ENCODE results near the gene BANF1. TPM values are rescaled to one million over a fixed set of nuclear protein-coding genes. Genes with fewer than 3 reads are reported as not detected.

The BANF1 gene
- total and polyA plus RNA-seq, 2 of the 13 experiments (the other 11 are each of a cell fraction or from before 2014, with no cell fraction given), result 40.5 to 86.5 TPM

GRCh38 chr11:66051766-66052663 is 49.7 kb downstream of the BANF1 start, which contains the start of gene SF3B2 (continued):
- TF ChIP-seq, protein P1, sequence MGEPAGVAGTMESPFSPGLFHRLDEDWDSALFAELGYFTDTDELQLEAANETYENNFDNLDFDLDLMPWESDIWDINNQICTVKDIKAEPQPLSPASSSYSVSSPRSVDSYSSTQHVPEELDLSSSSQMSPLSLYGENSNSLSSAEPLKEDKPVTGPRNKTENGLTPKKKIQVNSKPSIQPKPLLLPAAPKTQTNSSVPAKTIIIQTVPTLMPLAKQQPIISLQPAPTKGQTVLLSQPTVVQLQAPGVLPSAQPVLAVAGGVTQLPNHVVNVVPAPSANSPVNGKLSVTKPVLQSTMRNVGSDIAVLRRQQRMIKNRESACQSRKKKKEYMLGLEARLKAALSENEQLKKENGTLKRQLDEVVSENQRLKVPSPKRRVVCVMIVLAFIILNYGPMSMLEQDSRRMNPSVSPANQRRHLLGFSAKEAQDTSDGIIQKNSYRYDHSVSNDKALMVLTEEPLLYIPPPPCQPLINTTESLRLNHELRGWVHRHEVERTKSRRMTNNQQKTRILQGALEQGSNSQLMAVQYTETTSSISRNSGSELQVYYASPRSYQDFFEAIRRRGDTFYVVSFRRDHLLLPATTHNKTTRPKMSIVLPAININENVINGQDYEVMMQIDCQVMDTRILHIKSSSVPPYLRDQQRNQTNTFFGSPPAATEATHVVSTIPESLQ (CRISPR knock-in tag; conservative IDR thresholded peaks at IDR 0.05), result peak; percentile 92
- TF ChIP-seq, protein P2, sequence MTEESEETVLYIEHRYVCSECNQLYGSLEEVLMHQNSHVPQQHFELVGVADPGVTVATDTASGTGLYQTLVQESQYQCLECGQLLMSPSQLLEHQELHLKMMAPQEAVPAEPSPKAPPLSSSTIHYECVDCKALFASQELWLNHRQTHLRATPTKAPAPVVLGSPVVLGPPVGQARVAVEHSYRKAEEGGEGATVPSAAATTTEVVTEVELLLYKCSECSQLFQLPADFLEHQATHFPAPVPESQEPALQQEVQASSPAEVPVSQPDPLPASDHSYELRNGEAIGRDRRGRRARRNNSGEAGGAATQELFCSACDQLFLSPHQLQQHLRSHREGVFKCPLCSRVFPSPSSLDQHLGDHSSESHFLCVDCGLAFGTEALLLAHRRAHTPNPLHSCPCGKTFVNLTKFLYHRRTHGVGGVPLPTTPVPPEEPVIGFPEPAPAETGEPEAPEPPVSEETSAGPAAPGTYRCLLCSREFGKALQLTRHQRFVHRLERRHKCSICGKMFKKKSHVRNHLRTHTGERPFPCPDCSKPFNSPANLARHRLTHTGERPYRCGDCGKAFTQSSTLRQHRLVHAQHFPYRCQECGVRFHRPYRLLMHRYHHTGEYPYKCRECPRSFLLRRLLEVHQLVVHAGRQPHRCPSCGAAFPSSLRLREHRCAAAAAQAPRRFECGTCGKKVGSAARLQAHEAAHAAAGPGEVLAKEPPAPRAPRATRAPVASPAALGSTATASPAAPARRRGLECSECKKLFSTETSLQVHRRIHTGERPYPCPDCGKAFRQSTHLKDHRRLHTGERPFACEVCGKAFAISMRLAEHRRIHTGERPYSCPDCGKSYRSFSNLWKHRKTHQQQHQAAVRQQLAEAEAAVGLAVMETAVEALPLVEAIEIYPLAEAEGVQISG (CRISPR knock-in tag; IDR thresholded peaks at IDR 0.05), result peak; percentile 96
- no peak for TF ChIP-seq NFKB2 (CRISPR knock-in tag; IDR thresholded peaks at IDR 0.05; ENCODE audit: borderline replicate concordance)
- TF ChIP-seq TRIM24 (CRISPR knock-in tag; IDR thresholded peaks at IDR 0.05), result no peak
- peak; percentile 89 for TF ChIP-seq TBX2 (CRISPR knock-in tag; IDR thresholded peaks at IDR 0.05; ENCODE audit: borderline replicate concordance)
- TF ChIP-seq, protein P3, sequence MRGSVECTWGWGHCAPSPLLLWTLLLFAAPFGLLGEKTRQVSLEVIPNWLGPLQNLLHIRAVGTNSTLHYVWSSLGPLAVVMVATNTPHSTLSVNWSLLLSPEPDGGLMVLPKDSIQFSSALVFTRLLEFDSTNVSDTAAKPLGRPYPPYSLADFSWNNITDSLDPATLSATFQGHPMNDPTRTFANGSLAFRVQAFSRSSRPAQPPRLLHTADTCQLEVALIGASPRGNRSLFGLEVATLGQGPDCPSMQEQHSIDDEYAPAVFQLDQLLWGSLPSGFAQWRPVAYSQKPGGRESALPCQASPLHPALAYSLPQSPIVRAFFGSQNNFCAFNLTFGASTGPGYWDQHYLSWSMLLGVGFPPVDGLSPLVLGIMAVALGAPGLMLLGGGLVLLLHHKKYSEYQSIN (CRISPR knock-in tag; IDR thresholded peaks at IDR 0.05; ENCODE audit: borderline replicate concordance), result no peak
- TF ChIP-seq RXRB (CRISPR knock-in tag; IDR thresholded peaks at IDR 0.05; ENCODE audit: borderline replicate concordance), result no peak; the same call in 1 of the 2 replicates
- TF ChIP-seq ZNF816 (CRISPR knock-in tag; IDR thresholded peaks at IDR 0.05; ENCODE audit: borderline replicate concordance), result peak; percentile 80
- 0 out of 2 replicates have a peak, but pooled peaks have one; percentile 72 for TF ChIP-seq ZNF510 (CRISPR knock-in tag; IDR thresholded peaks at IDR 0.05; ENCODE audit: low read depth)
- no peak for TF ChIP-seq RBM22 (optimal IDR thresholded peaks at IDR 0.05; ENCODE audit: low read length)
- no peak for TF ChIP-seq CHD4 (IDR thresholded peaks at IDR 0.05; ENCODE audit: borderline replicate concordance, low read length)
- peak; percentile 85 for TF ChIP-seq KDM5A (IDR thresholded peaks at IDR 0.05; ENCODE audit: borderline replicate concordance, low read length)
- TF ChIP-seq SATB2 (CRISPR knock-in tag; IDR thresholded peaks at IDR 0.05), result no peak
- no peak for TF ChIP-seq NR0B2 (CRISPR knock-in tag; IDR thresholded peaks at IDR 0.05)
- TF ChIP-seq AKAP8 (CRISPR knock-in tag; IDR thresholded peaks at IDR 0.05), result 0 out of 2 replicates have a peak, but pooled peaks have one; percentile 0

All from HepG2 (cell line).